Activated naive CD4-positive, alpha-beta T cell treated with anti-CD3 and anti-CD28 coated beads, Interleukin-2, amount 50 U/mL, for 24 hours (primary cell): ENCODE data around the gene C22orf15.

Source experiments
- H3K27ac Mint-ChIP-seq: one replicate; pipeline ENCODE4 v1.8.0; 2021; ENCODE audit warnings: mild to moderate bottlenecking, mixed read lengths
- H3K27me3 Mint-ChIP-seq: one replicate; pipeline ENCODE4 v1.8.0; 2021; ENCODE audit warnings: mixed read lengths
- H3K36me3 Mint-ChIP-seq: one replicate; pipeline ENCODE4 v1.8.0; 2021; ENCODE audit warnings: mixed read lengths
- H3K4me1 Mint-ChIP-seq: one replicate; pipeline ENCODE4 v1.8.0; 2021; ENCODE audit warnings: mixed read lengths
- H3K4me3 Mint-ChIP-seq: one replicate; pipeline ENCODE4 v1.8.0; 2021; ENCODE audit warnings: mild to moderate bottlenecking, mixed read lengths
- H3K9me3 Mint-ChIP-seq: one replicate; pipeline ENCODE4 v1.8.0; 2021; ENCODE audit warnings: mixed read lengths

Gene C22orf15

GRCh38 chr22:23777776-23778576 lies 15.2 kb downstream of the C22orf15 start:
- no peak overlapping the region for H3K27ac Mint-ChIP-seq
- no peaks in the 10 kb centered on the region for H3K9me3 Mint-ChIP-seq
- no peaks in the 10 kb centered on the region for H3K36me3 Mint-ChIP-seq

GRCh38 chr22:23778577-23778900 lies 15.7 kb downstream of the C22orf15 start:
- H3K36me3 Mint-ChIP-seq = no peaks in the 10 kb centered on the region
- H3K9me3 Mint-ChIP-seq = no peaks in the 10 kb centered on the region

More at GRCh38 chr22:23777776-23778576, 15.2 kb downstream of the C22orf15 start:
- Mint-ChIP-seq H3K27me3 (no peaks in the 10 kb centered on the region), H3K4me1 (peaks cover 6% of the 10 kb centered on the region), H3K4me3 (no peak overlapping the region)

DNA sequence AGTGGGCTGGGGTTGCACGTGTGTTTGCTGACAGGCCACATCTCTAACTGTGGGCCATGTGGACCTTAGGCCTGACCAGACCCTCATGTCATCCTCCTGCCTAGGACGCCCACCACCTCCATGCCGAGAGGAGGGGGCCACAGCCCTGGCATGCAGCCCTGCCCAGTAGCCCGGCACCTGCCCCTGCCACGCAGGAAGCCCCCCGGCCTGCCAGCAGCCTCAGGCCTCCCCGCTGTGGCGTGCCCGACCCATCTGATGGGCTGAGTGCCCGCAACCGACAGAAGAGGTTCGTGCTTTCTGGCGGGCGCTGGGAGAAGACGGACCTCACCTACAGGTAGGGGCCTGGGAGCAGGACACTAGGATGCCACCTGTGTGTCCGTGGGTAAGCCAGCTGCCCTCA lies 16.3 kb downstream of the C22orf15 start:
- H3K9me3 Mint-ChIP-seq = no peaks in the 10 kb centered on the region
- H3K36me3 Mint-ChIP-seq = no peaks in the 10 kb centered on the region
- no peaks in the 10 kb centered on the region for H3K27me3 Mint-ChIP-seq
- H3K27ac Mint-ChIP-seq = no peak overlapping the region
- H3K4me1 Mint-ChIP-seq = peaks cover under 1% of the 10 kb centered on the region
- H3K4me3 Mint-ChIP-seq = no peak overlapping the region

More at GRCh38 chr22:23778577-23778900, 15.7 kb downstream of the C22orf15 start:
- Mint-ChIP-seq H3K27ac (no peak overlapping the region), H3K4me1 (peaks cover under 1% of the 10 kb centered on the region), H3K4me3 (no peak overlapping the region), H3K27me3 (no peaks in the 10 kb centered on the region)

- H3K36me3 Mint-ChIP-seq = no peaks in the 10 kb centered on the region
- no peak overlapping the region for H3K27ac Mint-ChIP-seq
- no peak overlapping the region for H3K4me3 Mint-ChIP-seq
- H3K9me3 Mint-ChIP-seq = no peaks in the 10 kb centered on the region
- peaks cover 7% of the 10 kb centered on the region for H3K4me1 Mint-ChIP-seq
- H3K27me3 Mint-ChIP-seq = no peaks in the 10 kb centered on the region
Measured at GRCh38 chr22:23779731-23780130, 16.9 kb downstream of the C22orf15 start.

DNA sequence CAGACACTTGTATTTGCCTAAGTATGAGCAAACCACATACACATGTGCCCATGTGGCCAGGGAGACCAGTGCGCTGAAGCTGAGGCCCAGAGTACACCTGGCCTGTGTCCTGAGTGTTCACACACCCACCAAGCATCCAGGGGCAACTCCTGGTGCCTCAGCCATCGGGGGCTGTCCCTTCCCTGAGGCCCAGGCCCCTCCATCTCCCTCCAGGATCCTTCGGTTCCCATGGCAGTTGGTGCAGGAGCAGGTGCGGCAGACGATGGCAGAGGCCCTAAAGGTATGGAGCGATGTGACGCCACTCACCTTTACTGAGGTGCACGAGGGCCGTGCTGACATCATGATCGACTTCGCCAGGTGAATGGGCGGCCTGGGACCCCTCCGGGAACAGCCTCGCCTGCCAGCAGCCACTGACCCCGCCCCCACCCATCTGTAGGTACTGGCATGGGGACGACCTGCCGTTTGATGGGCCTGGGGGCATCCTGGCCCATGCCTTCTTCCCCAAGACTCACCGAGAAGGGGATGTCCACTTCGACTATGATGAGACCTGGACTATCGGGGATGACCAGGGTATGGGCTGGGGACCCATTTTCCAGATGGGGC lies 17.5 kb downstream of the C22orf15 start:
- no peak overlapping the region for H3K4me3 Mint-ChIP-seq
- no peaks in the 10 kb centered on the region for H3K36me3 Mint-ChIP-seq
- H3K27me3 Mint-ChIP-seq = no peaks in the 10 kb centered on the region
- peaks cover 7% of the 10 kb centered on the region for H3K4me1 Mint-ChIP-seq
- H3K9me3 Mint-ChIP-seq = no peaks in the 10 kb centered on the region
- H3K27ac Mint-ChIP-seq = no peak overlapping the region

DNA sequence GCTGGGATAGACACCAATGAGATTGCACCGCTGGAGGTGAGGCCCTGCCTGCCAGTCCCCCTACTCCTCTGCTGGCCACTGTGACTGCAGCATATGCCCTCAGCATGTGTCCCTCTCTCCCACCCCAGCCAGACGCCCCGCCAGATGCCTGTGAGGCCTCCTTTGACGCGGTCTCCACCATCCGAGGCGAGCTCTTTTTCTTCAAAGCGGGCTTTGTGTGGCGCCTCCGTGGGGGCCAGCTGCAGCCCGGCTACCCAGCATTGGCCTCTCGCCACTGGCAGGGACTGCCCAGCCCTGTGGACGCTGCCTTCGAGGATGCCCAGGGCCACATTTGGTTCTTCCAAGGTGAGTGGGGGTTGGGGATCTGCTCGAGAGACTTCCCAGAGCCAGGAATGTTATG lies 18.3 kb downstream of the C22orf15 start:
- H3K9me3 Mint-ChIP-seq = no peaks in the 10 kb centered on the region
- no peak overlapping the region for H3K4me3 Mint-ChIP-seq
- H3K4me1 Mint-ChIP-seq = peaks cover 8% of the 10 kb centered on the region
- no peak overlapping the region for H3K27ac Mint-ChIP-seq
- no peaks in the 10 kb centered on the region for H3K36me3 Mint-ChIP-seq
- no peaks in the 10 kb centered on the region for H3K27me3 Mint-ChIP-seq

DNA sequence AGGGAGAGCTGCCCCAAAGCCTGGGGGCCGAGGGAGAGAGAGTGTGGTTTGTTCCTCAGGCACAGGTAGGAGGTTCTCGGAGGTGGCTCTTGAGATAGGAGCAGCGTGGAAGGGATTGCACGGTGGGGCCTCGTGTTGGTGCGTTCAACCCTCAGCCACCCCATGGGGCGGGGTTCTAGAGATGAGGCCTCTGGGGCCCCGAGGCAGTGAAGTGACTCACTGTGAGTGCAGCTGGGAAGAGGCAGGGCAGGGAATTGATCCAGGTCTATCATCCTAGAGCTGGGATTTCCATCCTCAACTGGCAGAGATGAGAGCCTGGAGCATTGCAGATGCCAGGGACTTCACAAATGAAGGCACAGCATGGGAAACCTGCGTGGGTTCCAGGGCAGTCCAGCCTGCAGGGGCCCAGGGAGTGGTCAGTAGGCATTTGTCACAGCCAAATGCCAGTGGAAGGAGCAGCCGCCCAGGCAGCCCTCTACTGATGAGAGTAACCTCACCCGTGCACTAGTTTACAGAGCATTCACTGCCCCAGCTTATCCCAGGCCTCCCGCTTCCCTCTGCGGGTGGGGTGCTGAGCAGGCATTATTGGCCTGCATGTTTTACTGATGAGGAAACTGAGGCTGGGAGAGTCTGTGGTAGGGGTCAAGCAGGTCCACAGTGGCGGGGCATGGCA lies 18.9 kb downstream of the C22orf15 start:
- H3K4me3 Mint-ChIP-seq = no peak overlapping the region
- peaks cover 14% of the 10 kb centered on the region for H3K4me1 Mint-ChIP-seq
- no peaks in the 10 kb centered on the region for H3K36me3 Mint-ChIP-seq
- no peaks in the 10 kb centered on the region for H3K27me3 Mint-ChIP-seq
- no peak overlapping the region for H3K27ac Mint-ChIP-seq
- H3K9me3 Mint-ChIP-seq = no peaks in the 10 kb centered on the region

- Mint-ChIP-seq H3K36me3 (no peaks in the 10 kb centered on the region), H3K27ac (no peak overlapping the region), H3K4me1 (peaks cover 15% of the 10 kb centered on the region), H3K27me3 (no peaks in the 10 kb centered on the region), H3K4me3 (no peak overlapping the region), H3K9me3 (no peaks in the 10 kb centered on the region)
Measured at GRCh38 chr22:23782252-23782651, 19.5 kb downstream of the C22orf15 start.

- Mint-ChIP-seq H3K4me1 (peaks cover 18% of the 10 kb centered on the region), H3K27me3 (no peaks in the 10 kb centered on the region), H3K36me3 (no peaks in the 10 kb centered on the region), H3K9me3 (no peaks in the 10 kb centered on the region), H3K4me3 (no peak overlapping the region), H3K27ac (no peak overlapping the region)
Measured at GRCh38 chr22:23782703-23783102, 19.9 kb downstream of the C22orf15 start.

DNA sequence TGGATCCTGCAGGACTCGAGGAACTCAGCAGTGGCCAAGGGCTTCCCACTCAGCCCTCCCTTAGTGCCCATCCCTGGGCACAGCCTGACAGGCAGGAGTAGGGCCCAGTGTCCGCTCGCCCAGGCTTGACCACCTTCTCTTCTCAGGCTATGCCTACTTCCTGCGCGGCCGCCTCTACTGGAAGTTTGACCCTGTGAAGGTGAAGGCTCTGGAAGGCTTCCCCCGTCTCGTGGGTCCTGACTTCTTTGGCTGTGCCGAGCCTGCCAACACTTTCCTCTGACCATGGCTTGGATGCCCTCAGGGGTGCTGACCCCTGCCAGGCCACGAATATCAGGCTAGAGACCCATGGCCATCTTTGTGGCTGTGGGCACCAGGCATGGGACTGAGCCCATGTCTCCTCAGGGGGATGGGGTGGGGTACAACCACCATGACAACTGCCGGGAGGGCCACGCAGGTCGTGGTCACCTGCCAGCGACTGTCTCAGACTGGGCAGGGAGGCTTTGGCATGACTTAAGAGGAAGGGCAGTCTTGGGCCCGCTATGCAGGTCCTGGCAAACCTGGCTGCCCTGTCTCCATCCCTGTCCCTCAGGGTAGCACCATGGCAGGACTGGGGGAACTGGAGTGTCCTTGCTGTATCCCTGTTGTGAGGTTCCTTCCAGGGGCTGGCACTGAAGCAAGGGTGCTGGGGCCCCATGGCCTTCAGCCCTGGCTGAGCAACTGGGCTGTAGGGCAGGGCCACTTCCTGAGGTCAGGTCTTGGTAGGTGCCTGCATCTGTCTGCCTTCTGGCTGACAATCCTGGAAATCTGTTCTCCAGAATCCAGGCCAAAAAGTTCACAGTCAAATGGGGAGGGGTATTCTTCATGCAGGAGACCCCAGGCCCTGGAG lies 20.7 kb downstream of the C22orf15 start:
- no peaks in the 10 kb centered on the region for H3K9me3 Mint-ChIP-seq

GRCh38 chr22:23784215-23784732 lies 21.5 kb downstream of the C22orf15 start:
- Mint-ChIP-seq H3K9me3 (no peaks in the 10 kb centered on the region), H3K4me1 (peaks cover 30% of the 10 kb centered on the region), H3K27ac (no peak overlapping the region), H3K36me3 (no peaks in the 10 kb centered on the region), H3K4me3 (no peak overlapping the region), H3K27me3 (no peaks in the 10 kb centered on the region)

More for the DNA sequence above, 20.7 kb downstream of the C22orf15 start:
- Mint-ChIP-seq H3K4me3 (no peak overlapping the region), H3K27me3 (no peaks in the 10 kb centered on the region), H3K27ac (no peak overlapping the region), H3K36me3 (no peaks in the 10 kb centered on the region), H3K4me1 (peaks cover 27% of the 10 kb centered on the region)

- Mint-ChIP-seq H3K9me3 (no peaks in the 10 kb centered on the region), H3K36me3 (no peaks in the 10 kb centered on the region), H3K27ac (peak overlapping the region; percentile 96), H3K4me3 (peak overlapping the region; percentile 91), H3K27me3 (no peaks in the 10 kb centered on the region), H3K4me1 (peaks cover 38% of the 10 kb centered on the region)
Measured at GRCh38 chr22:23786261-23786710, 23.5 kb downstream of the C22orf15 start.

- Mint-ChIP-seq H3K27me3 (no peaks in the 10 kb centered on the region), H3K9me3 (no peaks in the 10 kb centered on the region), H3K27ac (peak within 1 kb of the TSS; percentile 96), H3K4me3 (peak within 1 kb of the TSS; percentile 91), H3K4me1 (peaks cover 44% of the 10 kb centered on the region), H3K36me3 (no peaks in the 10 kb centered on the region)
Measured at GRCh38 chr22:23786752-23787599, 24.2 kb downstream of the C22orf15 start, which contains the start of gene SMARCB1. Gene SMARCB1 (plus strand): TSS chr22:23786966. CDS start chr22:23787170, 204 bp downstream.

- H3K27ac Mint-ChIP-seq = peak overlapping the region; percentile 79
- H3K4me3 Mint-ChIP-seq = peak overlapping the region; percentile 91
- no peaks in the 10 kb centered on the region for H3K9me3 Mint-ChIP-seq
- no peaks in the 10 kb centered on the region for H3K36me3 Mint-ChIP-seq
- no peaks in the 10 kb centered on the region for H3K27me3 Mint-ChIP-seq
- peaks cover 50% of the 10 kb centered on the region for H3K4me1 Mint-ChIP-seq
Measured at GRCh38 chr22:23787600-23787896, 24.8 kb downstream of the C22orf15 start.
